ENCODE results near the gene APBA1.

The APBA1 gene

DNA sequence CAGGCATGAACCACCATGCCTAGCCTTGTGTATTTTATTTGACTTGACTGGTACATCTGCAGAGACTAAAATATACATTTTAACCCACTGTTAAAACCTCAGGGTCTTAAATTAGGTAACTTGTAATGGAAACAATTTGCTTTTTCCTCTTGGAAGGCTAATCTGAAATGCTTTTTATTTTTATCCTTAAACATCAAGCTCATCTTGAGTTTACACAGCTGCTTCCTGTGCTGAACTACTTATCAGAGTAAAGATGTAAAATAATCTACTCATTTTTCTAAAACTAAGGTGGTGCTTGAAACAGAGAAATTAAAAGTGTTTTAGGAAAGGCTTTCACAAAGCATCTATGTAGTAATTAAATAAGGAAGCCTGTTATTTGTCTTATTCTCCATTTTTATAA is 203.0 kb downstream of the APBA1 start:
- no peaks in the 10 kb centered on the region for H3K9me3 ChIP-seq (ENCODE audit: control insufficient read depth, insufficient read depth, low read length)
- H3K27ac ChIP-seq (ENCODE audit: low read depth, low read length): no peak overlapping the region
- no peaks in the 10 kb centered on the region for H3K4me1 ChIP-seq (ENCODE audit: control insufficient read depth, low read length)
- no peaks in the 10 kb centered on the region for H3F3A ChIP-seq (ENCODE audit: control insufficient read depth, insufficient read depth)
- H3K9me2 ChIP-seq (replicated peaks; ENCODE audit: control insufficient read depth, low read length): no peaks in the 10 kb centered on the region
- TF ChIP-seq, protein P1, sequence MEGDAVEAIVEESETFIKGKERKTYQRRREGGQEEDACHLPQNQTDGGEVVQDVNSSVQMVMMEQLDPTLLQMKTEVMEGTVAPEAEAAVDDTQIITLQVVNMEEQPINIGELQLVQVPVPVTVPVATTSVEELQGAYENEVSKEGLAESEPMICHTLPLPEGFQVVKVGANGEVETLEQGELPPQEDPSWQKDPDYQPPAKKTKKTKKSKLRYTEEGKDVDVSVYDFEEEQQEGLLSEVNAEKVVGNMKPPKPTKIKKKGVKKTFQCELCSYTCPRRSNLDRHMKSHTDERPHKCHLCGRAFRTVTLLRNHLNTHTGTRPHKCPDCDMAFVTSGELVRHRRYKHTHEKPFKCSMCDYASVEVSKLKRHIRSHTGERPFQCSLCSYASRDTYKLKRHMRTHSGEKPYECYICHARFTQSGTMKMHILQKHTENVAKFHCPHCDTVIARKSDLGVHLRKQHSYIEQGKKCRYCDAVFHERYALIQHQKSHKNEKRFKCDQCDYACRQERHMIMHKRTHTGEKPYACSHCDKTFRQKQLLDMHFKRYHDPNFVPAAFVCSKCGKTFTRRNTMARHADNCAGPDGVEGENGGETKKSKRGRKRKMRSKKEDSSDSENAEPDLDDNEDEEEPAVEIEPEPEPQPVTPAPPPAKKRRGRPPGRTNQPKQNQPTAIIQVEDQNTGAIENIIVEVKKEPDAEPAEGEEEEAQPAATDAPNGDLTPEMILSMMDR (IDR thresholded peaks at IDR 0.05; ENCODE audit: low read depth, low read length, poor library complexity, severe bottlenecking): no peak
- TF ChIP-seq EZH2phosphoT487 (IDR thresholded peaks at IDR 0.05; ENCODE audit: borderline replicate concordance, low read length): no peak
- H3K4me2 ChIP-seq (ENCODE audit: low read length): no peak overlapping the region
- no peaks in the 10 kb centered on the region for H3K79me2 ChIP-seq (ENCODE audit: control insufficient read depth, low read length)
- no peak overlapping the region for H3K4me3 ChIP-seq (ENCODE audit: low read length)
- no peaks in the 10 kb centered on the region for H3K36me3 ChIP-seq (ENCODE audit: control insufficient read depth, low read length)
- H4K20me1 ChIP-seq (ENCODE audit: control insufficient read depth, insufficient read depth, low read depth, low read length): no peaks in the 10 kb centered on the region
- peaks cover 3% of the 10 kb centered on the region; the same call in 1 of the 2 replicates for H3K27me3 ChIP-seq (ENCODE audit: control insufficient read depth, low read length)

DNA sequence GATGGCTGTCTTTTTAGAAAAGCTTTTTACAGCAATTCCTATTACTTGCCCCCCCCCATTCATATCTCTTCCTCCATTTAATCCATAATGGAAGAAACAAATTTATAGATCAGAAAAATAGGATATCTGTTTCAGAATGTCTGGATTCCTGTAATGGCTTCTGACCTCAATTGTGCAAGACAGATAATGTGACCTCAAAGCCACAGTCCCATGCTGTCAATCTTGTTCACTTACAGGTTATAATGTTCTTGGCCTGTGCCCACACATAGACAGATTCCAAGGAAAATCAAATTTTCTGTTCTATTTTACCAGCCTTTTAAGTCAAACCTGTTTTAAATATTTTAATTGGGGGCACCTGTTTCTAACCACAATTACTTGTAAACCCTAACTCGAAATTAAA is 203.8 kb downstream of the APBA1 start:
- H3K4me3 ChIP-seq (ENCODE audit: low read length): no peak overlapping the region
- TF ChIP-seq, protein P1 (IDR thresholded peaks at IDR 0.05; ENCODE audit: low read depth, low read length, poor library complexity, severe bottlenecking): no peak
- no peak for TF ChIP-seq EZH2phosphoT487 (IDR thresholded peaks at IDR 0.05; ENCODE audit: borderline replicate concordance, low read length)
- no peaks in the 10 kb centered on the region for H3K9me2 ChIP-seq (replicated peaks; ENCODE audit: control insufficient read depth, low read length)
- no peaks in the 10 kb centered on the region for H3K79me2 ChIP-seq (ENCODE audit: control insufficient read depth, low read length)
- no peaks in the 10 kb centered on the region for H3K9me3 ChIP-seq (ENCODE audit: control insufficient read depth, insufficient read depth, low read length)
- H3K4me2 ChIP-seq (ENCODE audit: low read length): no peak overlapping the region
- H3K27me3 ChIP-seq (ENCODE audit: control insufficient read depth, low read length): peaks cover 3% of the 10 kb centered on the region; the same call in 1 of the 2 replicates
- H3K36me3 ChIP-seq (ENCODE audit: control insufficient read depth, low read length): no peaks in the 10 kb centered on the region
- no peaks in the 10 kb centered on the region for H3K4me1 ChIP-seq (ENCODE audit: control insufficient read depth, low read length)
- H3F3A ChIP-seq (ENCODE audit: control insufficient read depth, insufficient read depth): no peaks in the 10 kb centered on the region
- H3K27ac ChIP-seq (ENCODE audit: low read depth, low read length): no peak overlapping the region
- H4K20me1 ChIP-seq (ENCODE audit: control insufficient read depth, insufficient read depth, low read depth, low read length): no peaks in the 10 kb centered on the region

DNA sequence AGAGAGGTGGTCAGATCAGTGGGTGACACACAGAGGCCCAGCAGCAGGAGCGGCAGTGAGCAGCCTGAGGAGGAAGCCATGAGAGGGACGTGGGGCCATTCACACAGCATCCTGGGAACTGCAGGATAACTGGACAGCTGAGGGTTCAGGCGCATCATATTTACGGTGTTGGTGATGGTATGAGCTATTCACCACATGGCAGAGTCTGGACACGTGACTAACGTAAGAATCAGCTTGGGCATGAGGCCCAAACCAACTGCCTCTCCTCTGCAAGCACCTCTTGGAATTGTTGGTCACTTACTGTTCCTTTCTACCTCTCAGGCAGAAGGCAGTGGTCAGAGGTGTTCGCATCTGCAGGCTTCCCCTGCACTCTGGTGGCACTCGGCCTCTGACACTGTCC is 206.0 kb downstream of the APBA1 start:
- H4K20me1 ChIP-seq (ENCODE audit: control insufficient read depth, insufficient read depth, low read depth, low read length): no peaks in the 10 kb centered on the region
- H3K9me2 ChIP-seq (replicated peaks; ENCODE audit: control insufficient read depth, low read length): no peaks in the 10 kb centered on the region
- H3F3A ChIP-seq (ENCODE audit: control insufficient read depth, insufficient read depth): no peaks in the 10 kb centered on the region
- no peaks in the 10 kb centered on the region for H3K9me3 ChIP-seq (ENCODE audit: control insufficient read depth, insufficient read depth, low read length)
- no peaks in the 10 kb centered on the region for H3K79me2 ChIP-seq (ENCODE audit: control insufficient read depth, low read length)
- TF ChIP-seq, protein P1 (IDR thresholded peaks at IDR 0.05; ENCODE audit: low read depth, low read length, poor library complexity, severe bottlenecking): no peak
- TF ChIP-seq EZH2phosphoT487 (IDR thresholded peaks at IDR 0.05; ENCODE audit: borderline replicate concordance, low read length): no peak
- no peak overlapping the region for H3K4me2 ChIP-seq (ENCODE audit: low read length)
- no peaks in the 10 kb centered on the region for H3K27me3 ChIP-seq (ENCODE audit: control insufficient read depth, low read length)
- H3K27ac ChIP-seq (ENCODE audit: low read depth, low read length): no peak overlapping the region
- H3K4me3 ChIP-seq (ENCODE audit: low read length): no peak overlapping the region
- no peaks in the 10 kb centered on the region for H3K36me3 ChIP-seq (ENCODE audit: control insufficient read depth, low read length)
- no peaks in the 10 kb centered on the region for H3K4me1 ChIP-seq (ENCODE audit: control insufficient read depth, low read length)

DNA sequence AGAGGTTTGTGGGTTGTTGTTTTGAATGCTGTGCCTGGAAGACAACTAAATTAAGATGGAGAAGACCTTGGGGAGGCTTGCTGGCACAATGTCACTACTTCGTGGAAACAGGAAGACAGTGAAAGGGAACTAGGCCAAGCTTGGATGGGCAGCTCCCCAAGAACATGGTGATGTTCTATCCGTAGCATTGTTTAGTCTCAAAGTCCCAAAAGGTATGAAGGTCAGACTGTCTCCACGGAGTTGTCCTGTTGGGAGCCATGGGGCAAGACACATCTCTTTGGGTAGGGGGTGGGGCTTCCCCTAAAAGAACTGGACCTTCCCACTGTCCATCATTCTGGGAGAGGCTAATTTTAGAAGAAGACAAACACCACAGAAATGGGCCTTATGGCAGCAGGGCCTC is 206.7 kb downstream of the APBA1 start:
- Histone ChIP-seq H3K4me2 (ENCODE audit: low read length) (no peak overlapping the region), H3K9me2 (replicated peaks; ENCODE audit: control insufficient read depth, low read length) (no peaks in the 10 kb centered on the region), H3K27me3 (ENCODE audit: control insufficient read depth, low read length) (no peaks in the 10 kb centered on the region), H4K20me1 (ENCODE audit: control insufficient read depth, insufficient read depth, low read depth, low read length) (no peaks in the 10 kb centered on the region), H3K36me3 (ENCODE audit: control insufficient read depth, low read length) (no peaks in the 10 kb centered on the region), H3K4me3 (ENCODE audit: low read length) (no peak overlapping the region), H3F3A (ENCODE audit: control insufficient read depth, insufficient read depth) (no peaks in the 10 kb centered on the region), H3K4me1 (ENCODE audit: control insufficient read depth, low read length) (no peaks in the 10 kb centered on the region), H3K27ac (ENCODE audit: low read depth, low read length) (no peak overlapping the region), H3K9me3 (ENCODE audit: control insufficient read depth, insufficient read depth, low read length) (no peaks in the 10 kb centered on the region), H3K79me2 (ENCODE audit: control insufficient read depth, low read length) (no peaks in the 10 kb centered on the region)
- TF ChIP-seq, protein P1 (IDR thresholded peaks at IDR 0.05; ENCODE audit: low read depth, low read length, poor library complexity, severe bottlenecking): no peak
- no peak for TF ChIP-seq EZH2phosphoT487 (IDR thresholded peaks at IDR 0.05; ENCODE audit: borderline replicate concordance, low read length)
